LNCAP (cell line): ENCODE results near the gene KCNN3.

Source experiments
- TF ChIP-seq, protein P1 (sequence below): fragments of 450-650 bp; IDR thresholded peaks from 2 replicates; pipeline ENCODE4 v1.5.1; 2017; ENCODE audit warnings: mild to moderate bottlenecking

The KCNN3 gene

DNA sequence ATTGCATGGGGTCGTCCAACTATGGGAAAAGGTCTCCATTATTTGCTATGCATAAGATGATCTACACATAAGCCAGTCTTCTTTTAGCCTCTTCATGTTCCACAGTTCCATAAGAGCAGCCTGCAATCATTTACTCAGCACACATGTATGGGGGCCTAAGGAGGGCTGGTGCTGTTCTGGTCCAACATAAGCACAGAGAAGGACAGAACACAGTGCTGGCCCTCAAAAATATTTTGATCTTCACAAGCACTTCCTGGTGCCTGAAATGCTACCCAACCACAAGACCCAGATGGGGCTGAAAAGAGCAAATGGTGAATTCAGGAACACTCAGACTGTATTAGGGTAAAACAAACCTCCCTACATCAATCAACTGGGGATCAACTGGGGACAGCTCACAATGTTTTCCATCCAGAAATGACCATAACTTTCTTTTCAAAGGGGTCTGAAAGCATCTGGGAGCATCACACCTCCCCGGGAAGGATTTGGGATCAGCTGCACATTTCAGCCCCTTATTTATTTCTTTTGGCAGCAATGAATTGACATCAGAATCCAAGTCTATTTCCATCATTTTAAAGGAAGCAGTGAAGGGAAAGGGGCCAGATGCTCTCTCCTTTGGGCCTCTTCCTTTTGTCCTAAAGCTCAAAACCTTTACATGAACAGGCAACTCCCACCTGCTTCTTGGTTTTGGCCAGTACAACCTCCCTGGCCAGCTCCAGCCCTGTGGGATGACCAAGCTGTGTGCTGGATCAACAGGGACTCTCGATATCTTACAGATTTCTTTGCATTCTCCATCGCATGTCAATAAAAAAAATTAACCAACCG, 45.7 kb downstream of the KCNN3 start:
- TF ChIP-seq, protein P1, sequence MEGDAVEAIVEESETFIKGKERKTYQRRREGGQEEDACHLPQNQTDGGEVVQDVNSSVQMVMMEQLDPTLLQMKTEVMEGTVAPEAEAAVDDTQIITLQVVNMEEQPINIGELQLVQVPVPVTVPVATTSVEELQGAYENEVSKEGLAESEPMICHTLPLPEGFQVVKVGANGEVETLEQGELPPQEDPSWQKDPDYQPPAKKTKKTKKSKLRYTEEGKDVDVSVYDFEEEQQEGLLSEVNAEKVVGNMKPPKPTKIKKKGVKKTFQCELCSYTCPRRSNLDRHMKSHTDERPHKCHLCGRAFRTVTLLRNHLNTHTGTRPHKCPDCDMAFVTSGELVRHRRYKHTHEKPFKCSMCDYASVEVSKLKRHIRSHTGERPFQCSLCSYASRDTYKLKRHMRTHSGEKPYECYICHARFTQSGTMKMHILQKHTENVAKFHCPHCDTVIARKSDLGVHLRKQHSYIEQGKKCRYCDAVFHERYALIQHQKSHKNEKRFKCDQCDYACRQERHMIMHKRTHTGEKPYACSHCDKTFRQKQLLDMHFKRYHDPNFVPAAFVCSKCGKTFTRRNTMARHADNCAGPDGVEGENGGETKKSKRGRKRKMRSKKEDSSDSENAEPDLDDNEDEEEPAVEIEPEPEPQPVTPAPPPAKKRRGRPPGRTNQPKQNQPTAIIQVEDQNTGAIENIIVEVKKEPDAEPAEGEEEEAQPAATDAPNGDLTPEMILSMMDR, result no peak

DNA sequence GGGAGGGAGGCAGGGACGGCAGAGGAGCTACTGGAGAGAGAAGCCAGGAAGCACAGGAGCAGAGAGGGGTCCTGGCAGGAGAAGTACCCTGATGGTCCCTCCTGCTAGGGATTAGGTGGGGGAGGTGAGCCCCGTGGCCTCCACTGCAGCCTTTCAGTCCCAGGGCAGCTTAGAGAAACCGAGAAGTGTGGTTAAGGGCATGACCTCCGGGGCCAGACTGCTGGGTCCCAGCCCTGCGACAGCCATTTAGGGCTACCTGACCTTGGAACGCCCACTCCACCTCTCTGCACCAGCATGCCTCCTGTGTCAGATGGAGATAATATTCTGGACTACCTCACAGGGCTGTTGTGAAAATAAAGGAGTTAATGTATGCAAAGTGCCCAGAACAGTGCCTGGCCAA, 47.4 kb downstream of the KCNN3 start:
- TF ChIP-seq, protein P1, result no peak

DNA sequence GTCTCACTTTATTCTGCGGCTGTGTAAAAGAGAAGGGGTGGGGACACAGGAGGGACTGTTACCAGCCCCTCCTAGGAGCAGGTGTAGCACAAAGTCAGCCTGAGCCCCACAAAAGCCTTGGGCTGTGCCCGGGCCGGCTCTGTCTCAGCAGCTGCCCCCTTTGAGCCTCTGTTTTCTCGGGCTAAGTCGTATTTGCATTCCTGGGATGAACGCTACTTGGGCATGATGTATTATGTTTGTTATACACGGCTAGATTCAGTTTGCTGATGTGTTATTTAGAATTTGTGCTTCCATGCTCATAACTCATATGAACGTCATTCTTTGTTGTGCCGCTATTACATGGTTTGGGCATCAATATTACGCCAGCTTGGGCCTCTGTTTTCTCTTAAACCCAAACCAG, 47.8 kb downstream of the KCNN3 start:
- TF ChIP-seq, protein P1, result no peak

DNA sequence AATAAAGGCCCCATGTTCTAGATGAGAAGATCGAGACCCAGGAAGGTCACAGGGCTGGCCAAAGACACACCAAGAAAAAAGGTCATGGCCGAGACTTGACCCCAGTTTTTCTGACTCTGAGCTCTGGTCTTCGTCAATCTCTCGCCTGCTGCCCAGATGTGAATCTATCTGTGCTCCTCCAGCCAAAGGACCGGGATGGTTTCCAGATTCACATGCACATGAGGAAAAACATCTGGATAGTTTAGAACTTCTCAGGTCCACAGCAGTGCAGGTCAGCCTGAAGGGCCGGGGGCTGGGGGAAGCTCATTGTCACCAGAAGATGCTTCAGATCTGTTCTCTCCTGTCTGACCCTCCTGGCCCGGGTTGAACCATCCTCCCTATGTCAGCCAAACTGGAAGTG, 49.0 kb downstream of the KCNN3 start:
- TF ChIP-seq, protein P1, result no peak

DNA sequence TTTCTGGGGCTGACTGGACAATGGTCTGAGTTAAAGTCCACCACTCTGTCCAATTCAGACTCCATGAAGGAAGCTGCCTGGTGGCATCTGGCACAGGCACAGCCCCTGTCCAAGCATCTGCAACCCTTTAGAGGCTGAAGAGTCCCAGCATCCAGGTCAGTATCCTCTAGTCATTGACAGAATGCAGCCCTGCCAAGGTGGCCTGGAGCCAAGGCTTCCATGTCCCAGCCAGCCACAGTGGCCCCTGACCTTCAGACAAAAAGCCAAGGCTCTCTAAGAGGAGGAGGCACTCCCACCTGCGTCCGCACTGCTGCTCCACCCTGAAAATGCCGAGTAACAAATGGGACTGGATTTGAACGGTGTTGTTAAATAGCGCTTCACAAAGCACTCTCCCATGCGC, 49.4 kb downstream of the KCNN3 start:
- TF ChIP-seq, protein P1, result no peak

DNA sequence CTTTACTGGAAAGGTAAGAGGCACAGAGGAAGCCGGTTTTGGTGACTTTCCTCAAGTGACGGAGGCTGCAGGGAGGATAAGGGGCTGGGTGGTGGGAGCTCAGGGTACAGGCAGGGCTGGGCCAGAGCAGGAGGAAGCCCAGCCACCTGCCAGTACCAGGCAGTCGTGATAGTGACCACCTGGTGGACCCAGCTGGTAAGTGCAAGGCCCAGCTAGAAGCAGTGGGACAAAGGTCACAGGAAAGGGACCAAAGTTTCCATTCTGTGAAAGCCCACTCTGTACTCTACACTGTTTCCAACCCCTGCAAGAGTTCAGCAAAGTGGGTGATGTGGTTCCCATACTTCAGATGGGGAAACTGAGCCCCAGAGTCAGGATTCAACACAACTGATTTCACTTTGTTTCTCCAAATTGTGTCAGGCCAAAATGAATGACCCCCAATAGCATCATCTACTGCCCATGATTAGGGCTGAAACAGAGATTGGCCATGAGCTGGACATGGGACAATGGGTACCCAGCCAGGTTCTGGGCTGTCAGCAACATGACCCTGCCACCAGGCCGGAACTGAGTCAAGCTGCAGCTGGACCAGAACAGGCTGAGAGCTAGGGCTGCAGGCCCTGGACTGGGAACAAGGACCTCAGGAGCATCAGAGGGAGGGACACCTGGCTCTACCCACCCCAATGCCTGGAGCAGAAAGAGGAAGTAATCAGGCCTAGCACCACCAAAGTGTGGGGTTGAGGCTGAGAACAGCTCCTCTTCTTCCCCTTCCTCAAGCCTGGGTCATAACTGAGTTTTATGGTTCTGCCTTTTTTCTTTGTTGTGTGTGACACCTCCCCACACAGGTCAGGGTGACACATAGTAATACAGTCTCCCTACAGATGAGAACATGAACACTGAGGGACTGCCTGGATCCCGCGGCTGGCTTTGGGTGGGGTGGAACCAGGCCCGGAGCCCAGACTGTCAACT, 50.2 kb downstream of the KCNN3 start:
- TF ChIP-seq, protein P1, result peak; percentile 53

DNA sequence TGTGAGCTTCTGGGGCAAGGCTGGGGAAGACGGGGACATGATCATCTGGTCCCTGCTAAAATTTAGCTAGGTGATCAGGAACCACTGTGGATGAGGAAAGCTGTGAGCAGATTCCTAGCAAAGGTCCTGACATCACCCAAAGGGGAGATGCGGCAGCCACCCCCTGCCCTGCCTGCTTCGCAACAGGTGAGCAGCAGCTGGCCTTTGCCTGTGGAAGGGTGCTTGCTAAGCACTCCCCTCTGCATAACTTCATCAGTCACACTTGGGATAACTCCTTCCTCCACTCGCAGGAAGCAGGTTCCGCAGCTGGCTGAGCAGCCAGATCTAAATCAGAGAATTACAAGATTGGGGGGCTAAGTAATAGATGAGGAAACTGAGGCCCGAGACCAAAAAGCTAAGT, 51.2 kb downstream of the KCNN3 start:
- TF ChIP-seq, protein P1, result no peak
